Endodermal cell (in vitro differentiated cells): ENCODE results near the gene GRM7. TPM values are rescaled to one million over a fixed set of nuclear protein-coding genes. Genes with fewer than 3 reads are reported as not detected.

Experiments used
- DNase-seq: peaks from one replicate; pipeline ENCODE4 v3.0.0-alpha.2; 2017
- H3K27ac ChIP-seq: 2 replicates; pipeline ENCODE4 v1.5.1; 2013; ENCODE audit warnings: mild to moderate bottlenecking, low read depth, low read length, moderate library complexity
- H3K27me3 ChIP-seq: 2 replicates; pipeline ENCODE4 v1.6.1; 2013; ENCODE audit warnings: mild to moderate bottlenecking, low read length, moderate library complexity; ENCODE audit not compliant: insufficient read depth, control insufficient read depth, poor library complexity, severe bottlenecking
- H3K36me3 ChIP-seq: 2 replicates; pipeline ENCODE4 v1.7.0; 2013; ENCODE audit warnings: mild to moderate bottlenecking, low read length, moderate library complexity; ENCODE audit not compliant: control insufficient read depth, insufficient read depth
- H3K4me1 ChIP-seq: one replicate; pipeline ENCODE4 v1.7.0; 2013; ENCODE audit warnings: low read length; ENCODE audit not compliant: control insufficient read depth, insufficient read depth
- H3K4me3 ChIP-seq: 2 replicates; pipeline ENCODE4 v1.5.1; 2013; ENCODE audit warnings: mild to moderate bottlenecking, low read length, moderate library complexity
- H3K9ac ChIP-seq: 2 replicates; pipeline ENCODE4 v1.6.1; 2013; ENCODE audit warnings: mild to moderate bottlenecking, low read length, moderate library complexity; ENCODE audit not compliant: poor library complexity, severe bottlenecking; ENCODE audit errors: extremely low read depth
- H3K9me3 ChIP-seq: 2 replicates; pipeline ENCODE4 v1.6.1; 2013; ENCODE audit warnings: mild to moderate bottlenecking, low read length, moderate library complexity; ENCODE audit not compliant: control insufficient read depth
- H3K27ac Mint-ChIP-seq: 2 replicates; pipeline ENCODE4 v1.8.0; 2020; ENCODE audit warnings: mixed read lengths
- H3K27me3 Mint-ChIP-seq: 2 replicates; pipeline ENCODE4 v1.8.0; 2021; ENCODE audit warnings: mild to moderate bottlenecking, mixed read lengths; ENCODE audit not compliant: insufficient read depth
- H3K36me3 Mint-ChIP-seq: 2 replicates; pipeline ENCODE4 v1.8.0; 2020; ENCODE audit warnings: low read depth, mixed read lengths
- H3K4me1 Mint-ChIP-seq: 2 replicates; pipeline ENCODE4 v1.8.0; 2020; ENCODE audit warnings: mixed read lengths
- H3K4me3 Mint-ChIP-seq: 2 replicates; pipeline ENCODE4 v1.8.0; 2020; ENCODE audit warnings: mild to moderate bottlenecking, moderate library complexity, mixed read lengths
- H3K9me3 Mint-ChIP-seq: 2 replicates; pipeline ENCODE4 v1.8.0; 2020; ENCODE audit warnings: mild to moderate bottlenecking, mixed read lengths
- WGBS, 2 experiments: methylation state at CpG; one replicate each; pipeline versions ENCODE4 v1.1.5 to v1.1.7; 2013; ENCODE audit warnings: missing lambda C conversion rate in 2 of 2, mixed read lengths in 1 of 2; ENCODE audit not compliant: insufficient coverage in 1 of 2, insufficient read length in 1 of 2; 5-methylcytosine and 5-hydroxymethylcytosine counted together
- total RNA-seq, 2 donors: library from RNA; stranded (reverse); fragmentation: NEBNext Ultra II Directional in 1 of 2; extraction: Animal tissue kit (Norgen Biotek cat#: 25700) in 1 of 2; gene quantifications; 2 replicates in 1 of 2; 3 replicates in 1 of 2; pipeline ENCODE4 v1.2.1, GENCODE V29; 2021
- TF ChIP-seq, protein P1 (sequence below): fragments of 200-600 bp; sonication (generic); conservative IDR thresholded peaks from 2 replicates; pipeline ENCODE4 v1.5.0; 2021; ENCODE audit warnings: antibody characterized with exemption, mild to moderate bottlenecking

GRM7 gene
- total RNA-seq, 2 donors from 2014 or later = 0.11 to 0.73 TPM

DNA sequence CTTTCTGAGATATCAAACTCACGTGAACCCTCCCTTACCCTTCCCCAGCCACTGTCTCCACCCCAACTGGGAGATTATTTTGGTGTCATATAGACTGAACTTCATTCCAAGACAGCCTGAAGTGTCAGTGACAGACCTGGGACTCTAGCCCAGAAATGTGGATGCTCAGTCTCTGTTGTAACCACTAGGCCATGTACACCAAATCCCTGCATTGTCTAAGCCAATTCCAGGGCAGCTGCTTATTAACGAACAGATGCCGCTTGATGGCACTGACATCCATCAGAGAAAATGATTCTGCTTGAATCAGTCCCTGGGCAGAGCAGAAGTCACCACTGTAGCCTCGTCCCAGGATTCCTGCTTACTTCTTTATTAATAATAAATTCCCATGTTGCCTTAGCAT is 305.5 kb downstream of the GRM7 start:
- H3K4me3 ChIP-seq = no peak overlapping the region
- Mint-ChIP-seq H3K27me3 (no peaks in the 10 kb centered on the region), H3K4me1 (no peaks in the 10 kb centered on the region), H3K9me3 (peaks cover 9% of the 10 kb centered on the region), H3K27ac (no peak overlapping the region), H3K36me3 (no peaks in the 10 kb centered on the region), H3K4me3 (no peak overlapping the region)
- H3K27ac ChIP-seq = no peak overlapping the region
- no peaks in the 10 kb centered on the region for H3K27me3 ChIP-seq
- no peaks in the 10 kb centered on the region for H3K9me3 ChIP-seq
- TF ChIP-seq, protein P1, sequence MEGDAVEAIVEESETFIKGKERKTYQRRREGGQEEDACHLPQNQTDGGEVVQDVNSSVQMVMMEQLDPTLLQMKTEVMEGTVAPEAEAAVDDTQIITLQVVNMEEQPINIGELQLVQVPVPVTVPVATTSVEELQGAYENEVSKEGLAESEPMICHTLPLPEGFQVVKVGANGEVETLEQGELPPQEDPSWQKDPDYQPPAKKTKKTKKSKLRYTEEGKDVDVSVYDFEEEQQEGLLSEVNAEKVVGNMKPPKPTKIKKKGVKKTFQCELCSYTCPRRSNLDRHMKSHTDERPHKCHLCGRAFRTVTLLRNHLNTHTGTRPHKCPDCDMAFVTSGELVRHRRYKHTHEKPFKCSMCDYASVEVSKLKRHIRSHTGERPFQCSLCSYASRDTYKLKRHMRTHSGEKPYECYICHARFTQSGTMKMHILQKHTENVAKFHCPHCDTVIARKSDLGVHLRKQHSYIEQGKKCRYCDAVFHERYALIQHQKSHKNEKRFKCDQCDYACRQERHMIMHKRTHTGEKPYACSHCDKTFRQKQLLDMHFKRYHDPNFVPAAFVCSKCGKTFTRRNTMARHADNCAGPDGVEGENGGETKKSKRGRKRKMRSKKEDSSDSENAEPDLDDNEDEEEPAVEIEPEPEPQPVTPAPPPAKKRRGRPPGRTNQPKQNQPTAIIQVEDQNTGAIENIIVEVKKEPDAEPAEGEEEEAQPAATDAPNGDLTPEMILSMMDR = no peak
- H3K9ac ChIP-seq = no peak overlapping the region
- 85 to 94% methylated on average over 2 to 4 of the region's 4 CpGs for WGBS, 2 experiments
- DNase-seq = no peak
- no peaks in the 10 kb centered on the region for H3K36me3 ChIP-seq
- H3K4me1 ChIP-seq = no peaks in the 10 kb centered on the region

DNA sequence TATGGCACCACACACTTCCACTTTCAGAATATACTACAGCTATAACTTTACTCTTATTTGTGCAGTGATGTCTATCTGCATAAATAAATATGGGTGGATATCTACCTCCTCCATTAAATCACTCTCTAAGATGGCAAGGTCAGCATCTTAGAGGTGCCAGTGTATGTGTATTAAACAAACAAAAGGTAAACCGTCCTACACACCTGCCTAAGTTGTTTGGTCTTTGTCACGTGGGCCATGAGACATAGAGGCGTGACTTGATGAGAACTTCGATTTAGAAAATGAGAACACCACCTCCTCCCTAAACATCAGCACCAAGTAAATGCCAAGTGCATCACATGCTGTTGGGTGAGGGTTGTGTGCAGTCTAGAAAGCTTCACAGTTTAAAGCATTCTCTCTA is 310.6 kb downstream of the GRM7 start:
- Histone ChIP-seq H3K27me3 (no peaks in the 10 kb centered on the region), H3K9ac (no peak overlapping the region), H3K4me1 (no peaks in the 10 kb centered on the region), H3K4me3 (no peak overlapping the region), H3K36me3 (no peaks in the 10 kb centered on the region), H3K27ac (no peak overlapping the region), H3K9me3 (no peaks in the 10 kb centered on the region)
- TF ChIP-seq, protein P1 = no peak
- H3K36me3 Mint-ChIP-seq = no peaks in the 10 kb centered on the region
- no peaks in the 10 kb centered on the region for H3K4me1 Mint-ChIP-seq
- H3K4me3 Mint-ChIP-seq = no peak overlapping the region
- WGBS, 2 experiments = 88% methylated on average over 4 of the region's 4 CpGs; no CpG with 5 or more reads in 1 of the 2 experiments
- DNase-seq = no peak
- H3K27ac Mint-ChIP-seq = no peak overlapping the region
- peaks cover 9% of the 10 kb centered on the region for H3K9me3 Mint-ChIP-seq
- no peaks in the 10 kb centered on the region for H3K27me3 Mint-ChIP-seq

DNA sequence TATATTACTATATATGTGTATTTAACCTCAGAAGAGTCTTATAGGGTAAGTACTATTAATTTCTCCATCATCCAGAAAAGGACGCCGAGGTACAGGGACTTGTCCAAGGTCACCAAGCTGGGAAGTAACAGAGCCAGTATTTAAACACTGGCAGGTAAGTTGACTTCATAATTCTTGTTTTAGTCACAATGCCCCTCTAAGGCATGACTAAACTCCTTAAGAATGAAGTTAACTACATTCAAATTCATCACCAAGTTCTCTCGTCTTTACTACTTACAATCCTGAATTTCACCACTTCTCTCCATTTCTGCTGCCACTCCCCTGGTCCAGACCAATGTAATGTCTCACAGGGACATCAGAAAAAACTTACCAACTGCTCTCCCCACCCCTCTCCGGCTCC is 312.1 kb downstream of the GRM7 start:
- Histone ChIP-seq H3K9ac (no peak overlapping the region), H3K9me3 (no peaks in the 10 kb centered on the region), H3K27me3 (no peaks in the 10 kb centered on the region), H3K27ac (no peak overlapping the region), H3K36me3 (no peaks in the 10 kb centered on the region), H3K4me3 (no peak overlapping the region), H3K4me1 (no peaks in the 10 kb centered on the region)
- Mint-ChIP-seq H3K27ac (no peak overlapping the region), H3K4me1 (no peaks in the 10 kb centered on the region), H3K4me3 (no peak overlapping the region), H3K36me3 (no peaks in the 10 kb centered on the region), H3K9me3 (peaks cover 4% of the 10 kb centered on the region), H3K27me3 (no peaks in the 10 kb centered on the region)
- TF ChIP-seq, protein P1 = no peak
- 78 to 90% methylated on average over 2 to 4 of the region's 4 CpGs for WGBS, 2 experiments
- DNase-seq = no peak
